ENCODE measurements around the gene HEXA.

GRCh38 chr15:72379856-72380430 lies 4.1 kb upstream of the HEXA start:
- TF ChIP-seq POLR2A (IDR thresholded peaks at IDR 0.05; ENCODE audit: control extremely low read depth in 1 of 2, low read depth in 2 of 2, low read length in 2 of 2): no peak
- no peak for TF ChIP-seq CTCF (IDR thresholded peaks at IDR 0.05; ENCODE audit: control extremely low read depth in 1 of 3, insufficient read depth in 1 of 3, low read depth in 1 of 3, low read length in 3 of 3)
- TF ChIP-seq POLR2AphosphoS5 (IDR thresholded peaks at IDR 0.05; ENCODE audit: low read depth, low read length): no peak
- no peak for TF ChIP-seq YY1 (IDR thresholded peaks at IDR 0.05; ENCODE audit: low read depth, low read length)
- no peak for TF ChIP-seq CTBP2 (IDR thresholded peaks at IDR 0.05; ENCODE audit: borderline replicate concordance, insufficient read depth, insufficient read length, low read length)
- TF ChIP-seq EP300 (IDR thresholded peaks at IDR 0.05; ENCODE audit: borderline replicate concordance in 1 of 2, low read depth in 2 of 2, low read length in 2 of 2): no peak
- TF ChIP-seq TAF1 (IDR thresholded peaks at IDR 0.05; ENCODE audit: low read depth, low read length): no peak
- TF ChIP-seq SAP30 (IDR thresholded peaks at IDR 0.05; ENCODE audit: insufficient read depth, insufficient replicate concordance, low read length): no peak
- TF ChIP-seq CREB1 (IDR thresholded peaks at IDR 0.05): no peak
- no peak for TF ChIP-seq GABPA (IDR thresholded peaks at IDR 0.05; ENCODE audit: borderline replicate concordance, insufficient read depth, low read length)
- TF ChIP-seq SRF (IDR thresholded peaks at IDR 0.05; ENCODE audit: low read depth, low read length): no peak
